Measurements from ENCODE around the gene PRR5.

Gene PRR5

DNA sequence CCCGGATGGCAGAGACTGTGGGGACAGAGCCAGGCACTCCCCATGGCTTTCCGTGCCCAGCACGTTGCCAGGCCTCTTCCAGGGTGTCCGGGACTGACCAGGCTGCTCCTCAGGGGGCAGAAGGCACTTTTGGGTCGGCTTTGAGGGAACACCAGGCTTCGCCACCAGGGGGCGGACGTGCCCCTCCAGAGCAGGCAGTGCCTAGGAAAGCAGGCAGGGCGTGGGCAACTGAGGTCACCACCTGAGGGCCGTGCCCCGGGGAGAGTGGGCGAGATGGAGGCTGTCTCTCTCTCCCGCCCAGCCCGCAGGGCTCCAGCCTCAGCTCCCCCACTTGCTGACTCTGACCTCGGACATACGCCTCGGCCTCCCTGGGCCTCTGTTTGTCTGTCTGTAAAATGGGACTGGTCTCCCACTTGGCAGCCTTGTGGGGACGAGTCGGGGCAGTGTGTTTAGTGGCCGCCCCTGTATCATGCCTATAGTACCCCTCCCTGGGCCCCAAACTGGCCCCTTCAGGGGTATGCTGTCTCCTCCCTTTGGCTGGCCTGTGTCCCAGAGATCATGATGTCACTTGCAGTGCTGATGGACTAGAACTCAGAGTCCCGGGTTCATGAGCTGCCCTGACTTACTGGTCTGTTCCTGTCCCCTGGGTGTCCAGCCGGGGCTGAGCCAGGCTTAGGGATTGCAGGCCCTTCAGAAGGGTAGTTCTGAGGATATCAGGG, 4.4 kb upstream of the PRR5 start:
- peak; percentile 80 for DNase-seq

DNA sequence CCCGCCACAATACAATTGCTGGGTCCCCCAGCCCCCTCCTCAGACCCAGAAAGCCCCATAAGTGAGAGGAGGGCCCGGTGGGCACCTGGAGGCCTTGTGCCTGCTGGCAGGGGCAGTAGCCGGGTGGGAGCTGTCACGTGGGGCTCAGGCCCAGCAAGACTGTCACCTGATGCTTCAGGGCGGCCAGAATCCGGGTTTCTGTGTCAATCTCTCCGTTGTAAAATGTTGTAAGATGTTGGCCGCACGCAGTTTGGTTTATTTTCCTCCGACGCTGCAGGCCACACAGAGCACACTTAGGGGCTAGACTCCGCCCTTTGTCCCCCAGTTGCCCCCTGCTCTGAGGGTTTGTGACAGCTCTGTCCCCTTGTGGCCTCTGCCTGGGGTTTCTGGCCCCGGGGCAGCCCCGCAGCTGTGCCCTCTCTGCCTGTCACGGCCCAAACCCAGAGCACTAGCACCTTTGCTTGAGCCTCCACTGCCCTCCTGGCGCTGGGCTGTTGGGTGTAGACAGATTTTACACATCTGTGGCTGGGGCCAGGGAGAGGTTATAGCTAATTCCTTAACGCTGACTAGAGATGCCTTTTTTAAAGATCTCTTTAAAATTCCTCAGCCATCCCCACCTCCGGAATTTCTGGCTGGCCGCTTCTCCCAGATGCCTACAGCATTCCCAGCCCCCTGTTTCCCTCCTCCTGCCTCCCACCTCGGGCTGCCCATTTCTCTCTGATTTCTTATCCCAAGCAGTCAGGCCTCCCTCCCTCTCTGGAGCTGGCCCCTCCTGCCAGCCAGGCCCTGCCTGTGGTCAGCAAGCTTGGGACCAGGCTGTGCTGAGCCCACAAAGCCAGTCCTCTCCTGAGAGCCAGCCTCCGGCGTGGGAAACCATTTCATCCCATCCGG, 3.2 kb upstream of the PRR5 start:
- no peak for DNase-seq

DNA sequence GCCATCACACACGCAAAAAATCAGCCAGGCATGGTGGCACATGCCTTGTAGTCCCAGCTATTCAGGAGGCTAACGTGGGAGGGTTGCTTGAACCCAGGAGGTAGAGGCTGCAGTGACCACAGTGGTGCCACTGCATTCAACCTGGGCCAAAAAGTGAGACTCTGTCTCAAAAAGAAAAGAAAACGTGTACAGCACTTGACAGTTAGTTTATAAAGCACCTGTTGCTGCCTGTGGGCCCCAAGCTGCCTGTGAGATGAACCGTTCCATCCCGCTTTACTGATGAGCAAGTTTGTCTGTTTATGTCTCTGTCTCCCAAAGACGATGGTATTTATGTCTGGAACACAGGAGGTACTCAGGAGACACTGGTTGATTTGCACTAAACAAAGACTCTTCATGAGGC, 1.5 kb upstream of the PRR5 start:
- no peak for DNase-seq

DNA sequence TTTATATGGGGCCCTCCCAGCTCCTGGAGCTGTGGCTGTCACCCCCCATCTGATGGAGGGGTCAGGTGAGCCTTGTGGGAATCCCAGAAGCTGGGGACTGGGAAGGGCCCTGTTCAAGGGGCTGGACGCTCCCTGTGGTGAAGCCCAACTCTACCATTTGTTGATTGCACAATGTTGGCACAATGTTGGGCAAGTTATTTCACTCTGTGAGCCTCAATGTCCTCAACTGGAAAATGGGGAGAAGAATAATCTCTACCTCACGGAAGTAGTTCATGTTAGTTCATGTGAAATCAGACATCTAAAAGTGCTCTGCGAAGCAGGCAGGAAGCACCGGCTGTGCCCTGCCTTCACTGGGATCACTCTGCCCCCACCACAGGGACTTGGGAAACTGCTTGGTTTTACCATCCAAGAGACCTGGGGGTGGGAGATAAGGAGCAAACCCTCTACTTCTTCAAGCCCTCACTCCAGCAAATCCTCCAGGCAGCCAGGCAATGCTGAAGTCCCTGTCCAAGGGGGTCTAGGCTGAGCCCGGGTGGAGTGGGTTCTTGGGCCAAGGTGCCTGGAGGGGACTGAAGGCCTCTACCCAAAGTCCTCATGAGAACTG, 715 bp upstream of the PRR5 start:
- no peak for DNase-seq

DNA sequence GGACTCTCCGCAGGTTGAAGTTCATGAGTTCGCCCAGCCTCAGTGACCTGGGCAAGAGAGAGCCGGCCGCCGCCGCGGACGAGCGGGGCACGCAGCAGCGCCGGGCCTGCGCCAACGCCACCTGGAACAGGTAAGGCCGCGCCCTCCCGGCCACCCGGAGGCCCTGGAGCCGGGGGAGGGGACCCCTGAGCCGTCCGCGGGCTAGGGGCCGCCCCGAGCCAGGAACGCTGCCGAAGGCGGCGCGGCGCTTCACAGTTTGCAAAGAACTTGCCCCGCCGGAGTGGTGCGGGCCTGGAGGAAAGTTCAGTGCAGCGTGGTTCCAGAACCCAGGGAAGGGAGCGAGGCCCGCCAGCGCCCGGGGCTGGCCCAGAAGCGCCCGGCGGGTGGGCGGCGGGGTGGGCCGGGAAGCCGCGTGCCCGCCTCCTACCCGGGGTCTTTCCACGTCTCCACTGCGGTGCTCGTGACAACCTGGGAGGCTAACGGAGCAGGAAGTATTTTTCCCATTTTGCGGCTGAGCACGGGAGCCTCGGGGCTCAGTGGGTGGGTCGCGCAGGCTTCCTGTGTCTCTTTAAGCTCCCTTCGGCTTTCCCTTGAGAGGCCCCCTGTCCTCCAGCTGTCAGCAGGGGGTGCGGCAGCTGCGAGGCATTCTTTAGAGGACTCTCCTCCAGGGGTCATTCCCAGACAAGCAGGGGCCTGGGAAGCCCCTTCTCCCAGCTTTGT, 635 bp downstream of the PRR5 start:
- DNase-seq = no peak

DNA sequence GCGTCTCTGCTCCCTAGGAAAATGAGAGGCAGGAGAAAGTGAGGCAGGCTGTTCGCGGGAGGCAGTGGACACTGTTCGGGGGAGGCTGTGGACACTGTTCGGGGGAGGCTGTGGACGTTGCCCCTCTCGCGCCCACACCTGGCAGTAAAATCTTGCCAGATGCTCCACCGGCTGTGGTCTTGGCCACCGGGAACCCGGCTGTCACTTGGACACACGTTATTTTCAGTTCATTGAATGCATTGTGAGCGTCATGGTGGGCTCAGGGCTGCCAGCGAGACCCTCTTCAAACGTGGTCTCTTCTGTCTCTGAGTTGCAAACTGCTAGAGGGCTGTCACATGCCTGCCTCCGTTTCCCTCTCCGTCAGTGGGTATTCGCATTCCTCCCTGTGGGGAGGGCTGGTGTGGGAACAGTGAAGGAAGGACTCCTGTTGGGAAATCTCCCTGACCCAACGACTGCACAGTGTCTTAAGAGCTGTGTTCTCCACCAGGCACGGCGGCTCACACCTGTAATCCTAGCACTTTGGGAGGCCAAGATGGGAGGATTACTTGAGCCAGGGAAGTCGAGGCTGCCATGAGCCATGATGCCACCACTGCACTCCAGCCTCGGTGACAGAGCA, 1.4 kb downstream of the PRR5 start:
- DNase-seq = no peak

DNA sequence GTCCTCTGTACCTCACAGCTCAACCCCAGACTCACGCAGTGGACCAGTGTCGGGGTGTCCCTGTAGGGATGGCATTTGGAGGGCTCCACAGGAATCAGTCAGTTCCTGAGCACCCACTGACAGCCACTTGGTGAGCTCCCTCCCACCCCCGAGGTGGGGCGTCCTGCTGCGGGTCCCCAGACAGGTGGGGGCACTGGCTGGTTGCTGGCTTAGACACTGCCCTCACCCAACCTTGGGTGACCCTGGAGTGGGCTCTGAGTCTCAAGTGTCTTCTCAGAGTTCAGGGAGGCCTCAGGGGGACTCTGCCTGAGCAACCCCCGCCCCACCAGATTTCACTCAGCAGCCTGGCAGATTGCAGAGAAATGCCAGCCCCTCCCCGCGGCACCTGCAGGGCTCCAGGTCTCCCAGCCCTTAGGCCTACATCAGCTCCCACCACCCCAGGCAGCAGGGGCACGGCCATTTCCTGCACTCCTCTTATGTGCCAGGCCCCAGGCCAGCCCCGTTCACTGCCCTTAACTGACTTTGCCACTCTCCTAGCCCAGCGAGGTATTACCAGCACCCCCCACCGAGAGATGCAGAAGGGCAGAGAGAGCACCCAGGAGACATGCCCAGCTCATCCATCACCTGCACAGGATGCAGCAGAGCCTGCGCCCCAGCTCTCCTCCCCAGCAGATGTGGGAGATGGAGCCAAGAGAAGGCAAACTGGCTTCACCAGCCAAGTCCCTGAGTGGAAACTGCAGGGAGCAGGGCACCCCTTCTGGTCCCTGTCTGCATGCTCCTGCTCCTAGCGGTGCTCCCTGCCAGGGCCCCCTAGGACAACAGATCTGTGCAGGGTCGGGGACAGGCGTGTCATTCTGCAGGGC, 2.4 kb downstream of the PRR5 start:
- DNase-seq = no peak

DNA sequence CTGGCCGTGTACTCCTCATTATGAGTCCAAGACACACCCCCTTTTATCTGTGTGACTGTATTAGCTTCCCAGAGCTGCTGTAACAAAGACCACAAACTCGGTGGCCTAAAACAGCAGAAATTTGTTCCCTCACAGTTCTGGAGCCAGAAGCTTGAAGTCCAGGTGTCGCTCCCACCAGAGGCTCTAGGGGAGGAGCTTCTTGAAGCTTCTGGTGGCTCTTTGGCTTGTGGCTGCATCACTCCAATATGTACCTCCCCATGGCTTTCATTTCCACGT, 3.0 kb downstream of the PRR5 start:
- no peak for DNase-seq

DNA sequence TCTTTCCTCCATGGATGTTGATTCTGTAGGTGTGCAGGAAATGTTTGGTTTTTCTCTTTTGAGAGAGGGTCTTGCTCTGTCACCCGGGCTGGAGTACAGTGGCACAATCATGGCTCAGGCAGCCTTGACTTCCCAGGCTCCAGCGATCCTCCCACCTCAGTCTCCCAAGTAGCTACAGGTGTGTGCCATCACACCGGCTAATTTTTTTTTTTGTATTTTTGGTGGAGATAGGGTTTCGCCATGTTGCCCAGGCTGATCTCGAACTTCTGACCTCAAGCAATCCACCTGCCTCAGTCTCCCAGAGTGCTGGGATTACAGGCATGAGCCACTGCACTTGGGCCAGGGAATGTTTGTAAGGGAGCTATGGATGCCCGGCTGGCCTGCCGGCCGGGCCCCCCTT, 4.5 kb downstream of the PRR5 start:
- DNase-seq = no peak

DNA sequence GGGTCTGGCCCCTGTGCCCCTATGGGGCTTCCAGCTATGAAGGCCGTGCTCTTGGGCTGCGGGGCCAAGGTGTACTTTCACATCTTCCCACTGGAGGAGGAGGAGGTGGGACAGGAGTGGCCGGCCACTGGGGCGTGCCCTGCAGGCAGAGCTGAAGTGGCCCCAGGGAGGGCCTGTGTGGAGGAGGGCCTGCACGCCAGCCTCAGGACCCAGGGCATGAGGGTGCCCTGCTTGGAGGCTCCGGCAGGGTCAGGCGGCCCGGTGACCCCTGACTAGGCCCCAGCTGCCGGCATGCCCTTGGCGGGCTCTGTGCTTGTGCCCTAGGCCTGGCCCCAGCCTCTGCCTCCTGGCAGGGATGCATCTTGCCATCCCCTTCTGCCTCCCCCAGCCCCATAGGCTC, 5.2 kb downstream of the PRR5 start:
- no peak for DNase-seq

DNA sequence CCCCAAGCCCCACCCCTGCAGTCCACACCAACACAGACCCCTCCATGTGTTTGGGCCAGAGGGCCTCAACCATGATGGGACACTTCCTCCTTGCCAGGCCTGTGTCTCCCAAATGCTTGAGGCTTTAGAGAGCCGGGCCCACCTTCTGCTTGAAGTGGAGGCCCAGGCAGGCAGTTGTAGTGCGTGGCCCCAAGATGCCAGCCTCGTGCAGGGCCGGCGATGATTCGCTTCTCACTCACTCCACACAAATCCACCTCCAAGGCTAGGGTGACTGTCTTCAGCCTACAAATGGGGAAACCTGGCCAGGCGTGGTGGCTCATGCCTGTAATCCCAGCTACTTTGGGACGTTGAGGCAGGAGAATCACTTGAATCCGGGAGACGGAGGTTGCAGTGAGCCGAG, 5.7 kb downstream of the PRR5 start:
- no peak for DNase-seq

DNA sequence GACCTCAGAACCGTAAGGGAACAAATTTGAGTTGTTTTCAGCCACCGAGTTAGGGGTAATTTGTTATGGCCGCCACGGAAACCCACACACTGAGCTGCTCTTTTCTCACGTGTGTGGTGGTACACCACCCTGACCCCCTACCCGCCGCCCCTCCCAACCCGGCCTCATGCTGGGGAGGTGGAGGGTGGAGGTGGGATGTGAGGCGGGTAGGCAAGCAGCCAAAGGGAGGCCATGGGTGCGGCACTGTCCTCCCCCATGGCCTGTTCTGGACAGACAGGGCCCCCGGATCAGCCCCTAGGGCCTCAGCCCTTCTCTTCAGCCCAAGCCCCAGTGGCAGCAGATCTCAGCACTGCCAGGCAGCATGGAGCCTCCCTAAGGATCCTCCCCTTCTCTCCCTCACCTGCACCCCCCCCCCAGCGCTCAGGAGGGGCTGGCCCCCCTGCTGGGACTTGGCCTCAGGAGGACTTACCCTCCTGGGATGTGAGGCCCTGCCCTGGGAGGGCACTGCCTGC, 7.9 kb downstream of the PRR5 start:
- DNase-seq = peak; percentile 32

DNA sequence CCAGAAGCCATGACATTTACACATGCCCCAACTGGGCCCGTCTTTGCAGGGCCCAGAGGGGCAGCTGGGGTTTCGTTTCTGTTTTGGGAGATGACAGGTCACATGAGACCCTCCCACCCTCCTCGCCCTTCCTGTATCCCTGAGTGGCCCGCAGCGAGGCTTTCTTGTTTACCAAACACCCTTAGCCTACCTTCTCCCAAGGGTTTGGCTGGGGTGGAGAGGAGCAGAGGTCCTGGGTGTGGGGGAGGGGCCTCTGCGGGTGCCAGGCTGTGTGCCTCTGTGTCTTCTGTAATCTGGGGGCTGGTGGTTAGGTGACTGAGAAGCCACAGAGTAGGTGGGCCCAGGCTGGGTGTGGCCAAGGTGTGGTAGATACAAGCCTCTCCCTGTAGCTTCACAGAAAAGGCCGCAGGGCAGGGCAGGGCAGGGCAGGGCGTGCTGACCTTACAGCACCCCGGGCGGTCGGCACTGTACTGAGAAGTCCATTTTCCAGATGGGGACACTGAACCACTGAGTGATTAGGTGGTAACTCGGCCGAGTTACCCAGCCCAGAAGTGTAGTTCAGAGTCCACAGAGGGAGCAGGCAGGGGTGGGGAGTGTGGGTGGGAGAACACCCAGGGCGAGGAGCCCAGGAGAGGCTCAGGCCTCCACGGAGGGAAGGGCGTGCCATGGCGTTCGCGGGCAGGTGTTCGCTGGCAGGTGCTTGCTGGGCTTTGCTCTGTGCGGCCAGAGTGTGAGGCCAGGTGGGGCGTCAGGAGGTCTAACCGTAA, 8.7 kb downstream of the PRR5 start:
- peak; percentile 41 for DNase-seq

DNA sequence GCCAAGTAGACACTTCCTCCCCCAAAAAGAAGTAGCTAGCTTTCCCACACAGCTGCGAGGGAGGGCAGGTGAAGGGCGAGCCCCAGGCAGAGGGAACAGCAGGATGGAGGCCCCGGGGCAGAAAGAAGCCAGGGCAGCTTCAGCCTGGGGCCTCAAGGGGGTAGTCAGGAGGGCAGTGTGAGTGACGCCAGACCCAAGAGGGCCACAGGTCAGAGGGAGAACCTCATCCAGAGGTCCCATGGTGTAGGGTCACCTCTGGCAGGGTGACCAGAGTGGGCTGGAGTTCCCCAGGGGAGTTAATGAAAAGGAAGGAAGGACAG, 9.2 kb downstream of the PRR5 start:
- no peak for DNase-seq

DNA sequence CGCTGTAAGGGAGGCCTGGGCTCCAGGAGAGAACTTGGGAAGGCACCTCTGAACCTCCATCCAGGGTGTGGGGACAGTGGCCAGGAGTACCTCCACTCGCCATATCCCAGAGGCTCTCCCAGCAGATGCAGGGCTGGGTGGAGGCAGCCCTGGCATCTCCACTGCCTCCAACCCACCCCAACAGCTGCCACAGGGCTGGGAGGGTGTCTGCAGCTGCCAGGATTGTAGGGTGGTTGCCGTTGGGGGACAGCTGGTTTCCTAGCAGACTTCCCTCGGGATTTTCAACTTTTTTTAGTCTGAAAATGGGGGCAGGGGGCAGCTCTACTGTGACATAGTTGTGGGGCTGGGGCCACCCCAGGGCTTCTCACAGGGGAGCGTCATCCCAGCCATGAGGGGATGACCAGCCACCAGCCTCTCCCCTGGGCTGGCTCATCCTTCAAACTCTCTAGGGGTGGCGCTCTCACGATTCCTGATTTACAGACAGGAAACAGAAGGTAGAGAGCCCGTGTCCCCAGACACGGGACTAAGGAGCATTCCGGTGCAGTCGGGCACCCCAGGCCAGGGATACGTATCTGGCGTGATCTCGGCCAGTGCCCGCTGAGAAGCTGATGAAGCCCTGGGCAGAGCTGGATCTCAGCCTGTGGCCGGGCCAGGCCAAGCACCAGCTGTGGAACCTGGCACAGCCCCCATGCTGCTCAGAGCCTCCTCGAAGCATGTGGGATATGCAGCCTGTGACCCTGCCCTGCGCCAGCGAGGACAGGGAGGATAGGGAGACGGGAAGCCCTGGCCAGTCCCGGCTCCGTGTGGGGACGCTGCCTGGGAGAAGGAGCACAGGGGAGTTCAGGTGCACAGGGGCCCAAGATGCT, 9.9 kb downstream of the PRR5 start:
- DNase-seq = no peak

DNA sequence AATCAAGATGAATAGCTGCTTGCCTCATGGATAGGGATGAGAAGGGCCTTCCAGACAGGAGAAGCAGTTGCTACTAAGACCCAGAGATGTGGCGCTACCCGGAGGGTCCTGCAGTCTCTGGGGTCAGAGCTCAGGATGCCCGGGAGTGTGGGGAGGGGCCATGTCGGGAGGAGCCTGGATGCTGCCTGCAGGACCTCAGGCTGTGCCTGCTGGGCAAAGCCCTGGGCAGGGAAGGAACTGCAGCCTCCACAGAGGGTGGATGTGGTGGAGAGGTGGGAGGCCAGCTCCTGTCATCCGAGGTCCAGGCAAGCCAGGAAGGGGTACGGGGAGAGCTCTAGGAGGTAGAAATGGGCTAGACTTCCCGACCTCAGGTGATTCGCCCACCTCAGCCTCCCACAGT, 11.0 kb downstream of the PRR5 start:
- DNase-seq = no peak

DNA sequence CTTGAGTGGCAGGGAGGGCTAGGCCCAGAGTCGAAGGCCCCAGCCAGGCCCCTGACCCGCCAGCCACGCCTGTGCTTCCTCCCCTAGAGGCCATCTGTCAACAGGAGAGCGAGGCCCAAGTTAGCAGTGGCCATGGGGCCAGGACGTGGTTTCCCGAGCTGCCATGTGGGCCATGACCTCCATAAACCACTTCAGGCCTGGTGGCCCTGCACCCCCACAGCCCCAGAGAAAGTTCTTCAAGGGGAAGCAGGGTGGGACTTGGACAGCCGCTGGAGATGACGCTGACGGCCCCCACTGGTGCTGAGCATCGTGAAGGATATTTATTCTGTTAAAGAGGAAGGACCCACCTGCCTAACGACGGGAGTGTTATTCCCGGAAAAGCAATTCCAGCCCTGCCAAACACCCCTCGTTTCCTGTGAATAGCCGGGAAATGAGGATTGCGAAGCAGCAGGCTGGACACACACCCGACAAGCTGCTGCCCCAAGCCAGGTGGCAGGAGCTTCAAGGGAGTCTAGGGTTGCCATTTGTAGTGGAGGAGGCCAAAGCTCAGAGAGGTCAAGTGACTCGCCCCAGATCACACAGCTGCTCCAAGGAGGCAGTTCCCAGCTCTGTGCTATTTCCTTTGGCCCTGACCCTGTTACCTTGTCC, 12.8 kb downstream of the PRR5 start:
- DNase-seq = no peak

DNA sequence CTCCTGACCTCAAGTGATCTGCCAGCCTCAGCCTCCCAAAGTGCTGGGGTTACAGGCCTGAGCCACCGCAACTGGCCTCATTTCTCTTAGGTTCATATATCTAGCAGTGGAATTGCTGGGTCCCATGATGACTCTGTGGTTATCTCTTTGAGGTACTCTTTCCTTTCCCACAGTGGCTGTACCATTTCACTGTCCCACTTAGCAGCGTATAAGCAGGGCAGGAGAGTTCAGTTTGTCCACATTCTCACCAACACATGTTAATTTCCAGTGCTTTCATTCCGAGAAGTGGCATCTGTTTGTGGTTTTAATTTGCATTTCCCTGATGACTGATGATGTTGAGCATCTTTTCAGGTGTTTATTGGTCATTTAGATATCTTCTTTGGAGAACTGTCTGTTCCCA, 16.4 kb downstream of the PRR5 start:
- no peak for DNase-seq

DNA sequence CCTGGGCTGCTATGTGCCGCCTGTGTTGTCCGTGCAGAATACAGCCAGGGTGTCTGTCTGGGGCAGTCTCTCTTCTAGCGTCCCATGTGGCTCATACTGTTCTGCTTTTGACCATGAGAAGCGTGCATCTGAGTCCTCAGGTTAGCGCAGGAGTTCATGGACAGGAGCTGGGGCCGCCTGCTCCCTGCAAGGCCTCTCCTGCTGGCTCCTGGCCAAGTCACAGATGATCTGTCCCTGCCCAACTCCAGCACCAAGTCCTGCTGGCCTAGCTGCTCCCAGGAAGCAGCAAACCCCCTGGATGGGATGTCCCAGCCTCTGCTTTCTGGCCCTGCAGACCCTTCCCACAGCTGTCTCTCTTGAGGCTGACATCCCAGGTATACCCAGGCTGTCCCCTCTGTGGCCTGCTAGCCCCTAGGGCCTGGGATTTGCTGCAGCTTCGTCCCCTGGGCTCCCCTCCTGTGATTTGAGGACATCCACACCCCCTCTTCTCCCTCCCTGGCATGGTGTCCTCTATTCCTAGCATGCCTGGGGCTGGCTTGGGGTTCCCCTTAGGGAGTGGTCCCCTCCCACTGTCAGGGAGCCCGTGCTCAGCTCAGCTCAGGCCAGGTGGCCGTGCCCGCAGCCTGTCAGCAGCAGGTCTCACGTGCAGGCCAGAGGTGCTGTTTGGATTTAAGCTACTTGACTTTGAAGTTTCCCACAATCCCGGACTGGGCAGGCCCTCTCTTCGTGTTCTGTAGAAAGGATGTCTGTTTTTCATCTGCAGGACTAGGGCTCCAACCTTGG, 17.8 kb downstream of the PRR5 start:
- DNase-seq = no peak

All from CD4-positive, alpha-beta T cell treated with Interleukin-4 for 4 hours (primary cell).